Activated CD4-positive, alpha-beta T cell treated with anti-CD3 and anti-CD28 coated beads for 48 hours (primary cell): Measurements from ENCODE around the gene SPNS3.

Source experiments
- DNase-seq: peaks from one replicate; pipeline ENCODE4 v3.0.0-alpha.2; 2020

Gene SPNS3

DNA sequence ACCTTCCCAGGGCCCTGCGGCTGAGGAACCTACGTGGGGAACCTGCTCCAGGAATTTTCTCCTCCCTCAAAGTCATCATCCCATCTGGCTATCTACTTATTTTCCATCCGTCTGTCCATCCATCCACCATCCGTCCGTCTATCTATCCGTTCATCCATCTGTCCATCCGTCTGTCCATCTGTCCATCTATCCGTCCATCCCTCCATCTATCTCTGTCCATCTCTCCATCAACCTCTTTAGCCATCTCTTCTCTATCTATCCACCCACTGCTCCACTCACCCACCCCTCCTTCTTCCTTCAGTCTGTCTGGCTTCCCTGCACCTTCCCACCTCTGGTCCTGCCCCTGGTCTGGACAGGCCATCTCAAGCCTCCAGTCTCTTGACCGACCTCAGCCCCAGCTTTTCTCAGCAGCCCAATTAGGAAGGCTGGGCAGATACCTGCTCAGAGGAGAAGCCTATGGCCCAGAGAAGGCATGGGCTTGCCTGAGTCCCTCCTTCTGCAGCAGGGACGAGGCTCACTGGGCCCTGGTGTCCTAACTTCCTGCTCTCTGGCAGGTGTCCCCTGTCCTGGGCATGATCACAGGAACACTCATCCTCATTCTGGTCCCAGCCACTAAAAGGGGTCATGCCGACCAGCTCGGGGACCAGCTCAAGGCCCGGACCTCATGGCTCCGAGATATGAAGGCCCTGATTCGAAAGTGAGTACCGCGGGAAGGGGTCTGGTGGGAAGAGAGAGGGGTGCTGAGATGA lies 98.4 kb downstream of the SPNS3 start:
- no peak for DNase-seq

DNA sequence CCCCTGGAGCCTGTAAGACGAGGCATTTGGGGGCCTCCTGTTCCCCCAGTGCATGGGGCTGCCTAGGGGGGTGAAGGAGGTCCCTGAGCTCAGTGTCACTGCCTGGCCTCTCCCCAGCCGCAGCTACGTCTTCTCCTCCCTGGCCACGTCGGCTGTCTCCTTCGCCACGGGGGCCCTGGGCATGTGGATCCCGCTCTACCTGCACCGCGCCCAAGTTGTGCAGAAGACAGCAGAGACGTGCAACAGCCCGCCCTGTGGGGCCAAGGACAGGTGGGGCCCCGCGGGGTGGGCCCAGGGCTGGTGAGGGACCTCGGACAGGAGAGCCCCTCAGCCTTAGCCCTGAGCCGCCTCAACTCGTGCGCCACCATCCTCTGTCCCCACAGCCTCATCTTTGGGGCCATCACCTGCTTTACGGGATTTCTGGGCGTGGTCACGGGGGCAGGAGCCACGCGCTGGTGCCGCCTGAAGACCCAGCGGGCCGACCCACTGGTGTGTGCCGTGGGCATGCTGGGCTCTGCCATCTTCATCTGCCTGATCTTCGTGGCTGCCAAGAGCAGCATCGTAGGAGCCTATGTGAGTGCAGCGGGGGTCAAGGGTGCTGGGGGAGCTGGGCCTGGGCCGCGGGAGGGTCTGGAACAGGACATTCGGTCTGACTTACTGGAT lies 99.3 kb downstream of the SPNS3 start:
- no peak for DNase-seq

DNA sequence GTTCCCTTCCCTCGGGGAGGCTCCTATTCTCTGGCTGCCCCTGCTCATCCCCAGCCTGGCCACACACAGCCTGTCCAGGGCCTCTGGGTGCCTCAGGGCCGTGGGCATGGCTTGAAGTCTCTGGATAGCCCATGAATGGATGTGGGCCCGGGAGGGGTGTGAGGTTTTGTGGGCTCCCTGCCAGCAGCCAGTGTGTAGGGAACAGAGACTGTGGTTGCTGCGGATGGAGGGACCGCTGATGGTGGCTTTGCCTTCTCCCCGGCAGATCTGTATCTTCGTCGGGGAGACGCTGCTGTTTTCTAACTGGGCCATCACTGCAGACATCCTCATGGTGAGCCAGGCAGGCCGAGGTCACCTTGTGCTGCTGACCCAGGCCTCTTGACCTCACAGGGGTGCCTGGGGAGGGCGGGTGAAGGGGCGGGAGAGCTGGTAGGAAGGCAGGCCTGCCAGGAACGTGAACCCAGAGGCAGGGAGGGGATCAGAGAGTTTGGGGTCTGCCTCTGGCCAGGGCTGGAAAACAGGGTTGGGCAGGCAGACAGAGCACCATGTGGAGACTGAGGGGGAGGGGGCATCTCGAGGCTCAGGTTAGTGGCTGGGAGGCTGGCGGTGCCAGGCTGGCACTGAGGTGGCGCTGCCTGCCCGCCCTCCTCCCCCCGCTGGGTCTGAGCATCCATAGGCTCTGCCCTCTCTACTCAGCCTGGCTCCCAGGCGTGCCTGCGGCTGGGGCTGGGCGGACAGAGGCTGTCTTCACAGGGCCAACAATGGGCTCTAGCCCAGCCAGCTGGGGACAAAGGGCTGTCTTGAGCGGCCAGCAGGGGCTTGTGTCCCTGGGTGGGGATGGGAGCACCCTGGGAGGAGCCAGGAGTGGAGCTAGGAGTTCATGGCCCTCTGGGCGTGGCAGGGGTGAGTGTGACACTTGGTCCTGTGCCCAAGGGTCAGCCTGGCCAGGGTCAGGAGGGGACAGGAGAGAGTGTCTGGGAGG lies 100.1 kb downstream of the SPNS3 start:
- peak; percentile 42 for DNase-seq

DNA sequence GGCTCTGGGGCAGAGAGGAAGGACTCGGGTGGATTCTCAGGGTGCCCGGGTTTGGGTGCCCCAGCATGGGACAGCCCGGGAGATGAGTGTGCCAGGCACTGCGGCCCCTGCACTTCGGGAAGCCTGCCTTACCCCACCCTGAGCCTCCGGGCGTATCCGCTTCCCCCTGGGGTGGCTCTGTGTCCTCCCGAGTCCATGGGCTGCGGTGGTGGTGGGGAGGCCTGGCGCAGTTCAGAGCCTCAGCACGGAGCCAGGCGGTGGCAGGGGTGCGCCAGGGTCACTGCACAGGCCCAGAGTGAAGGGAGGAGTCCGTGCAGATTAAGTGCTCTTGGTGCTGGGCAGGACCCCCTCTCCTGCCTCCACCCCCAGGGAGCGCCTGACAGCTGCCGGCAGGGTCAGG lies 100.8 kb downstream of the SPNS3 start:
- DNase-seq: no peak

DNA sequence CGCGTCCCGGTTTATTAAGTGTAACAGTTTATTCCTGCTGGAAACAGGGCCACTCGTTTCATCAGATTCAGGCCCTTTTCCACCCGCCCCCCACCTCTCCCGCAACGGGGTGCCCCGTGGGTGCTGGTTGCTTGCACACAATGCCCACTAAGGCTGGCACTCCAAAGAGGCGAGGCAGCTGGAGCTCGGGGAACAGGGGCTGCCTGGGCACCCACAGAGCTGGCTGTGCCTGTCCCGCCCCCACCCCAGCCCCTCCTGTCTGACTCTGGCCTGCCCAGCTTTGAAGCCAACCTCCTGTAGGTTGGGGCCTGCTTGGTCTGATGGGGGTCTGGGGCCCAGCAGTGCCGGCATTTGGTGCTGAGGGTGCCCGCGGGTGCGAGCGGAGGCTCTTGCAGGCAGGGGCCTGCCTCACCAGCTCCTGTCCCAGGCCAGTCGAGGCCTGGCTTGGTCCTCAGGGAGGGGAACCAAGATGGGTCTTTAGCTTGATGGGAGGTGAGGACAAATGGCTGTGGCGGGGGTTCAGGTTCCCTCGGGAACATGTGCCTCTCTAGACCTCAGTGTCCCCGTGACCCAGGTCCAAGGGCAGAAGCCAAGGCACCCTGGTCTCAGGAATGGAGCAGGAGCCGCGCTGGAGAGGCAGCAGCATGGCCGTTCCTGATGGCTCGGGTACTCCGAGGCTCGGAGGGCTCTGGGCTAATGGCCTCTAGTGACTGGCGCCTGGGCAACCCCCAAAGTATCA lies 101.4 kb downstream of the SPNS3 start:
- DNase-seq: no peak

DNA sequence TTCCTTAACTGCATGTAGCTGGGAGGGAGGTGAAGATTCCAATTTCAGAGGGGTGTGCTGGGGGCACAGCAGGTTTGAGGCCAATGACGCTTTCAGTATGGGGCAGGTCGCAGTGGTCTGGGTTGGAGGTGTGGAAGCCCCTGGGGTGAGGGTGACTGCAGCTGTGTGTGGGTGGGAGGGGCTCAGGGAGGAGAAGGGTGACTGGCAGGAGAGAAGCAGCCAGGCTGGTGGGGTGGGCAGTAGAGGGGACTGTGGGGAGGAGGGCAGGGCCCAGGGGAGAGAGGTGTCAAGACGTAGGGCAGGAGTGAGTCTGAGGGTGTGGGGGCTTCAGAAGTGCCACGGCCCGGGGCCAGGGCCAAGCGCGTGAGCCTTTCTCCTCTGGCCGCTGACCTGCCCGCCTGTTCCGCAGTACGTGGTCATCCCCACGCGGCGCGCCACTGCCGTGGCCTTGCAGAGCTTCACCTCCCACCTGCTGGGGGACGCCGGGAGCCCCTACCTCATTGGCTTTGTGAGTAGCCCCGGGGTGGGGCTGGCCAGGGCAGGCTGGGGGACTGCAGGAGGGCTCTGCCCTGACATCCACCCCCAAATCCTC lies 102.0 kb downstream of the SPNS3 start:
- no peak for DNase-seq

DNA sequence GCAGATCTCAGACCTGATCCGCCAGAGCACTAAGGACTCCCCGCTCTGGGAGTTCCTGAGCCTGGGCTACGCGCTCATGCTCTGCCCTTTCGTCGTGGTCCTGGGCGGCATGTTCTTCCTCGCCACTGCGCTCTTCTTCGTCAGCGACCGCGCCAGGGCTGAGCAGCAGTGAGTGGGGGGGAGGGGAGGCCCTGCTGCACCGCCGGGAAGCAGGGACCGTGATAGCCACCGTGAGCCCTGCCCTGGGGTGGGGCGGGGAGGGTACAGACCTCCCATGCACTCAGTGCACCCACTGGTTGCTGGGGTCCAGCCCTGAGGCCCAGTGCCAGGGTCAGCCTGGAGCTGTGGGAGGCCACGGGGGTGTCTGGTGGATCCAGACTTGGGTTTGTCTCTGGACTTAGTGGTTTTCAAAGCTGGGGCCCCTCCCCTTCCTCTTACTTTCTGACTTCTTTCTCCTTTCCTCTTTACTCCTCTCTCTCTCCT lies 102.6 kb downstream of the SPNS3 start:
- DNase-seq: no peak

DNA sequence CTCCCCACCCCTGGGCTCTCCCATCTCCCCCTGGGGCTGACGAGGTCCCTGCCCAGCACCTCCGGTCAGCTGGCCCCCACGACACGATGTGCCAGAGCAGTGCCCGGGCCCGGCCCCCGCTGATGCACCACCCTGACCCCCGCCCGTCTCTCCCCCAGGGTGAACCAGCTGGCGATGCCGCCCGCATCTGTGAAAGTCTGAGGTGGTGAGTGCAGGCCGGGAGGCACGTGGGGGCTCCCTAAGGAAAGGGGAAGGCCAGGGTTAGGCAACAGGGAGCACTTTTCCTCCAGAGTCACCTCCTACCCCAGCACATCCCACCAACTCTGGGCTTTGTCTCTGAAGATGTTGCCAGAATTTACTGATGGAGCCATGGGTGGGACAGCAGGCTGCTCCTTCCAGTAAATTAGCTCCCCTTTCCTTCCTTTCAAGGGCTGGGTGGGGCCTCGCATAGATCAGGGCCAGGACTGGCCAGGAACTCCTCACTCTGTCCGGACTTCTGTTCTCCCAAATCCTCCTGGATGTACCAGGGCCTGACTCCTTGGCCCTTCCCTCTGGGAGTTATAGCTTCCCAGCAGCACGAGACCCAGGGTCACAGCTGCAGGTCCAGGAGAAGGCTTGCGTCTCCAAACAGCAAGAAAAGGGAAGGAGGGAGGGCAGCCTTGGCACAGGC lies 103.1 kb downstream of the SPNS3 start:
- DNase-seq: no peak
